ENCODE data around the gene CA5A.
"Not testable (repeated sequence)": the region's sequence is repeated elsewhere in the genome, so short reads cannot be mapped to it uniquely, and the experiment has no call there.

The CA5A gene

GRCh38 chr16:87936375-87937230, at the start of gene CA5A:
Gene CA5A, minus strand, starts transcription at chr16:87936529. Its CDS starts 79 bp downstream, at chr16:87936450.
- no peak for DNase-seq (ENCODE audit: low read depth)

GRCh38 chr16:87985493-87985892, 49.2 kb upstream of the CA5A start:
- not testable (repeated sequence) for DNase-seq (ENCODE audit: low read depth)

- no peak for DNase-seq (ENCODE audit: low read depth)
Measured at GRCh38 chr16:87984632-87985267, 48.4 kb upstream of the CA5A start.

- DNase-seq (ENCODE audit: low read depth): not testable (repeated sequence)
Measured at GRCh38 chr16:87984180-87984579, 47.9 kb upstream of the CA5A start.

GRCh38 chr16:87983737-87984097, 47.4 kb upstream of the CA5A start:
- DNase-seq (ENCODE audit: low read depth): not testable (repeated sequence)

GRCh38 chr16:87983072-87983736, 46.9 kb upstream of the CA5A start:
- DNase-seq (ENCODE audit: low read depth): not testable (repeated sequence)

- no peak for DNase-seq (ENCODE audit: low read depth)
Measured at GRCh38 chr16:87982581-87983041, 46.3 kb upstream of the CA5A start.

GRCh38 chr16:87981376-87981775, 45.0 kb upstream of the CA5A start:
- DNase-seq (ENCODE audit: low read depth): not testable (repeated sequence)

GRCh38 chr16:87979911-87980630, 43.7 kb upstream of the CA5A start:
- DNase-seq (ENCODE audit: low read depth): not testable (repeated sequence)

GRCh38 chr16:87979352-87979751, 43.0 kb upstream of the CA5A start:
- no peak for DNase-seq (ENCODE audit: low read depth)

GRCh38 chr16:87978127-87978526, 41.8 kb upstream of the CA5A start:
- DNase-seq (ENCODE audit: low read depth): no peak

- no peak for DNase-seq (ENCODE audit: low read depth)
Measured at GRCh38 chr16:87976665-87977064, 40.3 kb upstream of the CA5A start.

- no peak for DNase-seq (ENCODE audit: low read depth)
Measured at GRCh38 chr16:87974178-87974577, 37.8 kb upstream of the CA5A start.

GRCh38 chr16:87973717-87974116, 37.4 kb upstream of the CA5A start:
- DNase-seq (ENCODE audit: low read depth): no peak

GRCh38 chr16:87971933-87972332, 35.6 kb upstream of the CA5A start:
- no peak for DNase-seq (ENCODE audit: low read depth)

GRCh38 chr16:87970186-87970585, 33.9 kb upstream of the CA5A start:
- no peak for DNase-seq (ENCODE audit: low read depth)

- DNase-seq (ENCODE audit: low read depth): no peak
Measured at GRCh38 chr16:87968541-87968940, 32.2 kb upstream of the CA5A start.

- DNase-seq (ENCODE audit: low read depth): no peak
Measured at GRCh38 chr16:87966685-87967185, 30.4 kb upstream of the CA5A start.

GRCh38 chr16:87966064-87966645, 29.8 kb upstream of the CA5A start:
- DNase-seq (ENCODE audit: low read depth): no peak

GRCh38 chr16:87965417-87965816, 29.1 kb upstream of the CA5A start:
- no peak for DNase-seq (ENCODE audit: low read depth)

GRCh38 chr16:87964049-87964659, 27.8 kb upstream of the CA5A start:
- DNase-seq (ENCODE audit: low read depth): no peak

Data from HS-27A (cell line).